HG03558 (cell line): ENCODE results near the gene CYP27A1.
"Not testable (repeated sequence)": the region's sequence is repeated elsewhere in the genome, so short reads cannot be mapped to it uniquely, and the experiment has no call there.

Experiments
- ATAC-seq: cut with Tn5 transposase; IDR thresholded peaks from one replicate; pipeline ENCODE4 v1.9.1; 2021; ENCODE audit warnings: moderate number of reproducible peaks; ENCODE audit not compliant: unreplicated experiment; ENCODE audit errors: extremely low read depth

CYP27A1 gene

GRCh38 chr2:218829868-218830451 lies 48.0 kb downstream of the CYP27A1 start:
- no peak for ATAC-seq

- no peak for ATAC-seq
Measured at GRCh38 chr2:218830526-218831306, 48.8 kb downstream of the CYP27A1 start.

- ATAC-seq: no peak
Measured at GRCh38 chr2:218831378-218831990, 49.5 kb downstream of the CYP27A1 start, which contains the start of gene PRKAG3. TSS of gene PRKAG3 (minus strand) at chr2:218831803.

GRCh38 chr2:218832081-218832480 lies 50.1 kb downstream of the CYP27A1 start:
- ATAC-seq: no peak

- no peak for ATAC-seq
Measured at GRCh38 chr2:218832520-218832919, 50.6 kb downstream of the CYP27A1 start.

- no peak for ATAC-seq
Measured at GRCh38 chr2:218833023-218833609, 51.2 kb downstream of the CYP27A1 start.

- ATAC-seq: no peak
Measured at GRCh38 chr2:218834685-218835084, 52.7 kb downstream of the CYP27A1 start.

GRCh38 chr2:218837495-218837894 lies 55.5 kb downstream of the CYP27A1 start:
- no peak for ATAC-seq

GRCh38 chr2:218839430-218839829 lies 57.5 kb downstream of the CYP27A1 start:
- ATAC-seq: no peak

GRCh38 chr2:218839888-218840287 lies 57.9 kb downstream of the CYP27A1 start:
- ATAC-seq: no peak

- ATAC-seq: not testable (repeated sequence)
Measured at GRCh38 chr2:218844334-218844733, 62.4 kb downstream of the CYP27A1 start.

GRCh38 chr2:218846963-218847362 lies 65.0 kb downstream of the CYP27A1 start:
- not testable (repeated sequence) for ATAC-seq

- ATAC-seq: no peak
Measured at GRCh38 chr2:218849721-218850120, 67.8 kb downstream of the CYP27A1 start.

GRCh38 chr2:218850796-218851195 lies 68.8 kb downstream of the CYP27A1 start:
- no peak for ATAC-seq

- ATAC-seq: no peak
Measured at GRCh38 chr2:218851286-218851685, 69.3 kb downstream of the CYP27A1 start.

GRCh38 chr2:218852911-218853667 lies 71.1 kb downstream of the CYP27A1 start:
- ATAC-seq: no peak

- no peak for ATAC-seq
Measured at GRCh38 chr2:218853766-218854165, 71.8 kb downstream of the CYP27A1 start.

- no peak for ATAC-seq
Measured at GRCh38 chr2:218854860-218855259, 72.9 kb downstream of the CYP27A1 start.

GRCh38 chr2:218855305-218856166 lies 73.6 kb downstream of the CYP27A1 start:
- ATAC-seq: no peak
